HEK293T (cell line): ENCODE data around the gene ATG4D.

Experiments used
- CTCF ChIA-PET: fragments of 350-600 bp; formaldehyde crosslinking; extraction: SDS; loops from one replicate; lab custom pipeline; 2021; ENCODE audit warnings: antibody characterized with exemption, inconsistent platforms; lab: Yijun Ruan, JAX
- POLR2A ChIA-PET: fragments of 350-600 bp; formaldehyde crosslinking; extraction: SDS; loops from one replicate; lab custom pipeline; 2020; ENCODE audit warnings: antibody characterized with exemption, inconsistent platforms; lab: Yijun Ruan, JAX
- DNase-seq: peaks from one replicate; pipeline ENCODE4 v3.0.0; 2012; ENCODE audit warnings: mixed read lengths; ENCODE audit errors: extremely low spot score
- ARNT ChIP-seq: fragments of 450-650 bp; IDR thresholded peaks from 2 replicates; pipeline ENCODE4 v1.6.1; 2017; ENCODE audit warnings: mild to moderate bottlenecking
- BHLHE40 ChIP-seq: fragments of 450-650 bp; IDR thresholded peaks from 2 replicates; pipeline ENCODE4 v1.6.1; 2016; ENCODE audit warnings: mild to moderate bottlenecking, moderate library complexity, borderline replicate concordance
- CTBP1 ChIP-seq: fragments of 450-650 bp; IDR thresholded peaks from 2 replicates; pipeline ENCODE4 v1.6.1; 2016; ENCODE audit warnings: borderline replicate concordance
- ELF4 ChIP-seq: fragments of 450-650 bp; IDR thresholded peaks from 2 replicates; pipeline ENCODE4 v1.6.1; 2017; ENCODE audit warnings: antibody characterized with exemption
- FOXA1 ChIP-seq: fragments of 450-650 bp; IDR thresholded peaks from 2 replicates; pipeline ENCODE4 v1.6.1; 2016; ENCODE audit warnings: mild to moderate bottlenecking
- FOXK2 ChIP-seq: fragments of 450-650 bp; IDR thresholded peaks from 2 replicates; pipeline ENCODE4 v1.6.1; 2016; ENCODE audit warnings: mild to moderate bottlenecking
- FOXM1 ChIP-seq: fragments of 450-650 bp; IDR thresholded peaks from 2 replicates; pipeline ENCODE4 v1.6.1; 2017; ENCODE audit warnings: mild to moderate bottlenecking, borderline replicate concordance
- HDGF ChIP-seq: fragments of 450-650 bp; IDR thresholded peaks from 2 replicates; pipeline ENCODE4 v1.6.1; 2017; ENCODE audit warnings: antibody characterized with exemption, borderline replicate concordance
- L3MBTL2 ChIP-seq: fragments of 450-650 bp; conservative IDR thresholded peaks from 2 replicates; pipeline ENCODE4 v1.6.1; 2016; ENCODE audit warnings: mild to moderate bottlenecking
- NFRKB ChIP-seq: fragments of 450-650 bp; IDR thresholded peaks from 2 replicates; pipeline ENCODE4 v1.6.1; 2016; ENCODE audit warnings: mild to moderate bottlenecking, moderate library complexity
- PKNOX1 ChIP-seq: fragments of 450-650 bp; IDR thresholded peaks from 2 replicates; pipeline ENCODE4 v1.6.1; 2016
- SP1 ChIP-seq: fragments of 450-650 bp; IDR thresholded peaks from 2 replicates; pipeline ENCODE4 v1.6.1; 2017
- SUZ12 ChIP-seq: fragments of 450-650 bp; IDR thresholded peaks from 2 replicates; pipeline ENCODE4 v1.6.1; 2016; ENCODE audit warnings: mild to moderate bottlenecking
- TARDBP ChIP-seq: fragments of 450-650 bp; IDR thresholded peaks from 2 replicates; pipeline ENCODE4 v1.6.1; 2016
- ZNF384 ChIP-seq: fragments of 450-650 bp; IDR thresholded peaks from 2 replicates; pipeline ENCODE4 v1.6.1; 2016

ATG4D gene

GRCh38 chr19:10577951-10578350, 34.2 kb downstream of the ATG4D start:
- ChIA-PET CTCF (interaction anchor here (0.8 kb wide), 1 partner anchor 121 kb away, joined by 3 read pairs; no protein-coding TSS in a partner anchor), POLR2A (no interaction called here)
- TF ChIP-seq ARNT (no peak), PKNOX1 (no peak), SUZ12 (no peak), TARDBP (no peak), BHLHE40 (no peak), L3MBTL2 (no peak), HDGF (no peak), FOXA1 (no peak), SP1 (no peak), NFRKB (no peak), ELF4 (no peak)
- DNase-seq, result no peak

DNA sequence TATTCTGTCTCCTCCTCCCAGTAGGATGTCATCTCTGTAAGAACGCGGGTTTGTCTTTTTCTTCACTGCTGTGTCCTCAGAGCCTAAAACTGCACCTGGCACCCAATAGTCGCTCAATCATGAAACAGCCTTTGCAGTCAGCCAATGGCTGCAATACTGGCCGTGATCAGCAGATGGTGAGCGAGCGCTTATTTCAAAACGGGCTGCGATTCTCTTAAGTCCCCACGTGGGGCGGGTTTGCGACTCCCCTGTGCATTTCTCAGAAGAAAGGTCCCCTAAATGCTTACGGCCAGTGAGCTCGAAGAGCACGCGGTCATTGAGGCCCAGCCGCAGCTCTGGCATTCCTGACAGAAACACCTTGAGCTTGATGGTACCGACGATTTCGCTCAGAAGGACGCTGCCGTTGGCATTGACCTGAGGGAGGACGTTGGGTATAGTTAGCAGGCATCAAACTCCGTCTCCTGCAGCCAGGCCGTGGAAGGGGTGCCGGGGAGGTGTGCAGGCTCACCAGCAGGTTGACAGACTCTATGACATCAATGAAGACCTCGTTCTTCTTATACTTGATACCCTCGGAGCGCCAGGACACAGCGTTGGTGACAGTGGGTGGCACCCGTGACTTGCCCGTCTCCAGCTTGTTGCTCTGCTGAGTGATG, 37.4 kb downstream of the ATG4D start:
- DNase-seq, result peak; percentile 82
- TF ChIP-seq L3MBTL2 (peak; percentile 84), SP1 (no peak)
- POLR2A ChIA-PET, result interaction anchor here (0.7 to 1.9 kb wide), 5 partner anchors 60 to 119 kb away, joined by 3 to 11 read pairs (median 5); no protein-coding TSS in a partner anchor
- CTCF ChIA-PET, result interaction anchor here (0.6 to 5.4 kb wide), 25 partner anchors 9 to 293 kb away, joined by 3 to 149 read pairs (median 4); partner anchors contain the start of gene QTRT1

- ChIA-PET POLR2A (interaction anchor here (1.8 to 1.9 kb wide), 2 partner anchors 62 to 118 kb away, joined by 7 to 11 read pairs; no protein-coding TSS in a partner anchor), CTCF (interaction anchor here (0.5 to 5.4 kb wide), 11 partner anchors 9 to 148 kb away, joined by 3 to 149 read pairs (median 5); partner anchors contain the start of gene QTRT1)
- TF ChIP-seq SP1 (no peak), FOXM1 (no peak)
- DNase-seq, result no peak
Observed at GRCh38 chr19:10582091-10582490, 38.4 kb downstream of the ATG4D start.

DNA sequence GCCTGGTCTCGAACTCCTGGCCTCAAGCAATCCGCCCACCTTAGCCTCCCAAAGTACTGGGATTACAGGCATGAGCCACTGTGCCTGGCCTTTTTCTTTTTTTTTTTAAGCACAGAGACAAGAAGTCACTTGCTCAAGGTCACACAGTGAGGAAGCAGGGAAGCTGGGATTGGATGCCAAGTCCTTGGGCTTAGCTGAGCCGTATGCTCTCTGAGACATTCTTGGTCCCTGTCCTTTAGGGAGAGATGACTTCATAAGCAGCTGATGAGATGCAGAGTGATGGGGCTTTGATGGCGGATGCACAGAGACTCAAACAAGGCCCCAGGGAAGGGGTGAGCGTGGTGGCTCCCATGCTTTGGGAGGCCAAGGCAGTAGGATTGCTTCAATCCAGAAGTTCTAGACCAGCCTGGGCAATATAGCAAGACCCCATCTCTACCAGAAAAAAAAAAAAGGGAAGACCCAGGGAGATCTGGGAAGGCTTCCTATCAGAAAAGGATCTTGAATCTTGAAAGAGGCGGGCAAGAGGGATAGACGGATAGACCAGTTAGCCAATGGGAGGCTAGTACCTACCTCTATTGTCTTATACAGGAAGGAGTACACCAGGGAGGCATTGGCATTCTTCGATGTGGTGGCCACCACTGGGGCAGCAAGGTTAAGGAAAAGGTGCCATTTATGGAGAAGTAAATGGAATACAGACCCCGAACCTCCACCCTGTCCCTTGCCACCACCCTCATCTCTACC, 39.5 kb downstream of the ATG4D start:
- TF ChIP-seq SUZ12 (no peak), PKNOX1 (peak; percentile 93)
- ChIA-PET POLR2A (no interaction called here), CTCF (interaction anchor here (4.7 to 5.4 kb wide), 2 partner anchors 62 to 116 kb away, joined by 59 to 149 read pairs; no protein-coding TSS in a partner anchor)
- no peak for DNase-seq

DNA sequence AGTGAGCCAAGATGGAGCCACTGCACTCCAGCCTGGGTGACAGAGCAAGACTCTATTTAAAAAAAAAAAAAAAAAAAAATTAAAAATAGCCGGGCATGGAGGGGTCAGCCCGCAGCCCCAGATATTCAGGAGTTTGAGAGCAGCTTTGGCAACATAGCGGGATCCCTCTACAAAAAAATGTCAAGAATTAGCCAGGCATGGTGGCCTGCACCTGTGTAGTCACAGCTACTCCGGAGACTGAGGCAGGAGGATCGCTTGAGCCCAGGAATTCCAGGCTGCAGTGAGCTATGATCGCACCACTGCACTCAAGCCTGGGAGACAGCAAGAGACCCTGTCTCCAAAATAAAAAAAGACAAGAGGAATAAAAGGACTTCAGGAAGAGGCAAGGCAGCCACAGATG, 42.7 kb downstream of the ATG4D start:
- no peak for DNase-seq
- TF ChIP-seq SP1 (no peak), NFRKB (no peak), FOXK2 (no peak), PKNOX1 (no peak), HDGF (no peak), SUZ12 (no peak), L3MBTL2 (no peak), BHLHE40 (no peak), FOXA1 (no peak), ARNT (no peak)
- ChIA-PET CTCF (no interaction called here), POLR2A (no interaction called here)

- ChIA-PET POLR2A (no interaction called here), CTCF (no interaction called here)
- no peak for TF ChIP-seq SP1
- no peak for TF ChIP-seq CTBP1
- TF ChIP-seq L3MBTL2, result no peak
- TF ChIP-seq FOXM1, result no peak
- no peak for TF ChIP-seq HDGF
- TF ChIP-seq ZNF384, result no peak
- TF ChIP-seq FOXA1, result no peak
- no peak for TF ChIP-seq TARDBP
- TF ChIP-seq BHLHE40, result no peak
- TF ChIP-seq FOXK2, result no peak
- no peak for TF ChIP-seq NFRKB
- DNase-seq, result no peak
Observed at GRCh38 chr19:10587022-10587838, 43.5 kb downstream of the ATG4D start, which contains the start of gene AP1M2. TSS of gene AP1M2 (minus strand) at chr19:10587312. CDS start at chr19:10587231, 81 bp downstream.
